NCI-H187 (cell line): ENCODE data around the gene MED8.
"Not testable (repeated sequence)": the region's sequence is repeated elsewhere in the genome, so short reads cannot be mapped to it uniquely, and the experiment has no call there.

Experiments used
- DNase-seq, 2 experiments: peaks; one replicate each; lab custom pipeline; 2025; lab: John Stamatoyannopoulos, UW

Gene MED8

DNA sequence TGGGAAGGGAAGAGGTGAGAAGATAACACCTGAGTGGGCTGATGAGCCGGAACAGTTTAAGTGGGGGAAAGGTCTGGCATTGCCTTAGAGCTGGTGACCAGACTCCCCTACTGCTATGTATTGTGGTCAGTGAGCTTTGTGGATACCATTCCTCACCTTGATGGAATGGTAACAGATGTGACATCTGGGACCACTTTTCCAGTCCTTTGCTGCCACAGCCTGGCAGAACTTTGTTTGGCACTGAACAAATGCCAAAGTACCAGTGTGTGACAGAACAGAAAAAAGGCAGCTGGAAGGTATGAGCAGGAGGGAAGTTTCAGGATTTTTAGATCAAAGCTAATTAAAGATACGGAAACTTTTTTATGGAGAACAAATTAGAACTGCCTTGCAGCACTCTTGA is 6.2 kb downstream of the MED8 start:
- no peak for DNase-seq

DNA sequence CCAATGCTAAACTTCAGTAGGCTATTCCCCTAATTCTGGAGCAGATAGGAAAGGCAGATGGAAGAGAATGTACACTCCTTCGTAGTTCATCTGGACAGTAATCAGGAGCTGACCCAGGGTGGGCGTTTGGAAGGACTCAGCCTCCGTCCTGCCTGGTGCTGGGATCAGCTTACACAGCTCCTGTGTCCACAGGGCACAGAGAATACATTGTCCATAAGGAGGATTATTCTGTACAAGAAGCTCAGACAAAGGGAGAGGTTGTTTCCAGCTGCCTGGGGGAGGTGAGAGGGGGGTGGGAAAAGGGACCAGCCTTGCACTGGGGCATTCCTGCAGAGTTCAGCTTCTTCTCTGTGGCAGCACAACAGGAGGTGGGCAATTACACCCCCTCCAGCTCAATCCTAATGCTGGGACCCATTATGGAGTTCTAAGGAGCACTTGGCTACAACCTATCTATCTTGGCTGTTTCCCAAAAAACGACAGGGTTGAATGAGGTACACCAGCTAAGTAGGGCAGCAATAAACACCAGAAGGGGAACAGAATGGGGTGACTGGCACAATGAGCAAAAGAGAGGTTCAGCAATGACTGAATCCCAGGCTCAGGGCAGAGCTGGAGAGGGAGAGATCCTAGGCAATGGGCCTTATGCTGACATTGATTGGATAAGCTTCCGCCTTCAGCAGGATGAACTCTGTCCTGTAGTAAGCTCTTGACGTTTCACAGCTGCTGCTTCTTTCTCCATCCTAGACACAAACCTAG is 7.4 kb downstream of the MED8 start:
- no peak for DNase-seq

DNA sequence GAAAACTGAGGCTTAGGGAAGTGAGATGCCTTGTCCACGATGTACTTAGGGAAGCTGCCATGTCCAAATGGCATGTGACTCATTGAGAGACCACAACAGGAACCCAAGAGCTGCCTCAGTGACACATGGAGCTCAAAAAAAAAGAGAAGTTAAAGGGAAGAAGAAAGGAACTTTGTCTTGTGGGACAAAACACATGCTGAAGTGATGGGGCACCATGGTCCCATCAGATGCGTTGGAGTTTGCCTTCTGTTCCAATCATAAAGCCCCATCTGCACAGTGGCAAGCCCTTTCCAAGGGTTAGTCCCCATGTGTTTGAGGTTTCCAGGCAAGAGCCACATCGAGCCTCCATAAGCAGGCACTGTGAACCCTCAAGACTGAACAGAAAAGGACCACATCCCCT is 8.0 kb downstream of the MED8 start:
- no peak for DNase-seq

DNA sequence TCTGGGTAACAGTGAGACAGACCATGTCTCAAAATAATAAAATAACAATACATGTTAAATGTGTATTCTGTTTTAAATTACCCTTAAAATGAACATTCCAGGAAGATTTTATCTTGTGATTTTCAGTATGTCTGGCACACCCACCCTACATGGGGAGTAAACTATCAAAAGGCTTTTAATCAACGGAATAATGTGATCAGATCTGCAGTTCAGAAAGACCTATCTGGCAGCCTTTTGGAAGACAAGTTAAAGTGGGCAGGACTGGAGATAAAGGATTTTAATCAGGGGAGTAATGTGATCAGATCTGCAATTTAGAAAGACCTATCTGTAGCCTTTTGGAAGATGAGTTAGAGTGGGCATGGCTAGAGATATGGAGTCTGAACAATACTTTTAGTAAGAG is 10.1 kb downstream of the MED8 start:
- DNase-seq, result no peak

DNA sequence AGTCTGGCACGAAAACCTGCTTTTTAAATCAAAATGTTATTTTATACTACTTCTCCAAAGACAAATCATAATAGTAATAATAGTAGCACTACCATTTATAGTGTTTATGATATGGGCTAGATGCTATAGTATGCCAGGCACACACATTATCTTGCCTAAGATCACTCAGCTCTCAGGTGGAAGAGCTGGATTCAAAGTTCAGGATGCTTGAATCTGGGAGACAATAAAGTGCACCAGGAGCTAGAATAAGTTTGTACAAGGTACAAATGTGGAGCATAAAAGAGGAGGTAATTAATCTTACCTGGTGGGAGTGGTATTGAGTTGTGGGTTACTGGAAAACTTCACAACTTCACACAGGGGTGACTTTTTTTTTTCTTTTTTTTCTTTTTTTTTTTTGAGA is 11.8 kb downstream of the MED8 start:
- no peak for DNase-seq

DNA sequence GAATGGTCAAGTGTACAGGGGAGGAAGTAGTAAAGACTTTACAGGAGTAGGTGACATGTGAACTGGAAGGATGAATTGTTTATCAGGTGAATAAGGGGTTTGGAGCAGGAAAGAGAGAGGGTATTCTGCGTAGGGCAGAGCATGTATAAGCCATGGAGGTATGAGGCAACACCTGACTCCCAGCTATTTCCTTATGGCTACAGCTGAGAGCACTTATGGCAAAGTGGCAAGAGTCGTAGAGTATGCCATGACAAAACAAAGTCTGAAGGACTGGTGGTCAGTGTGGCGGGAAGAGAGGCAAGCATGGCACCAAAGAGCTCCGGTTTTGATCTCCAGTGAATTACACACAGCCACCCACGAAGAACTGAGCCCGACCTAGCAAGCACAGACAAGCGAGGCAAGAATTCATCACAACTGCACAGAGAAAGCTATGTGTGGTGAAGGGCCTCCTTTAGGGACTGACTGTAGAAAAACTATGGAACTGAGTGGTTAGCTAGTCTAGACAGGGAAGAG is 12.8 kb downstream of the MED8 start:
- no peak for DNase-seq

DNA sequence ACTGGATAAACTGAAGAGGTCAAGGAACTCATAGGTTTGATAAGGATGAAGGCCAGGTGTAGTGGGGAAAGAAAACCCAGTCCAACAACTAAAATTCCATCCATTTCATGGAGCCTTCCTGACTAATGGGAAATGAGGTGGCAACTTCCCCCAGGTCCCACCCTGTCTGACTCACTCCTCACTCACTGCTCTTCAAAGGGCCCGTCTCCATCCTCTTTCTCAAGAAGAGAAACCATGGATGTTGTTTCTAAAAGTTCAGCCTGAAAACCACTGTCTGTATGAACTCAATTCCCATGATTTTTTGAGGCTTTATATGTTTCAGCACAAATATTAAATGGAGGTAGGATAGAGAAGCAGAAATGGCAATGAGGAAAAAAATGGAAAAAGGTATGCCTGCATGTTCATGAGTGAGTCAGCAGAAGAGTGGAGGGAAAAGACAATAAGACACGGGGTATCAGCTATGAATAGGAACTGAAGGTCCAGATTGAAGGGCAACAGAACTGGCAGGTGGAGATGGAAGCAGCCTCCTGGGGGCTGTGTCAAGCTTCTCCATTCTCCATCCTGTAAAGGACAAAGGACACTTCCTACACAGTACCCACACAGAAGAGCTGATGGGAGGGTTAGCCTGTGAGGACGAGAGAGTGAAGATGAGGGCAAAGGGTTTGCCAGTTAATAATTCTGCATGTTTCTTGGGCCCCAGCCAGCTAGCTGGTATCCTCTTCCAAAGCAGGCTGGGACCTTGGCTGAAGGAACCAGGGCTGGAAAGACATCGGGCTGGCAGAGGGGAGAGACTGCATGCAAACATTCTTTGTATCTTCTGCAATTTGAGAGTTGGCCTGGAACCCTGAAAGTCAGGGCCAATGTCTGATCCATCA is 16.3 kb downstream of the MED8 start:
- no peak for DNase-seq

DNA sequence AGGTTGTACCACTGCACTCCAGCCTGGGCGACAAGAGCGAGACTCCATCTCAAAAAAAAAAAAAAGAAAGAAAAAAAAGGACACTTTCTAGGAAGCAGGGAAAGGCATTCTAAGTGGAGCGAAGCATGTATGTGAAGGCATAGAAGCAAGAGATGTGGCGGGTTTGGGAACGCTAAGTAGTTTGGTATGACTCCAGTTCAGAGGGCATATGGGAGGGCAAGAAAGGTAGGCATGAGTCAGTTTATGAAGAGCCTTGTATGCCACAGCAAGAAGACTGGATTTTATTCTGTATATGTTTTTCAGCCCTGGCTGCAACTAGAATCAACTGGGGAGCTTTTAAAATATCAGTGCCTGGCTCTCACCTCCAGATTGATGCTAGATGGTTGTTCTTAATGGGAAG is 17.4 kb downstream of the MED8 start:
- no peak for DNase-seq

DNA sequence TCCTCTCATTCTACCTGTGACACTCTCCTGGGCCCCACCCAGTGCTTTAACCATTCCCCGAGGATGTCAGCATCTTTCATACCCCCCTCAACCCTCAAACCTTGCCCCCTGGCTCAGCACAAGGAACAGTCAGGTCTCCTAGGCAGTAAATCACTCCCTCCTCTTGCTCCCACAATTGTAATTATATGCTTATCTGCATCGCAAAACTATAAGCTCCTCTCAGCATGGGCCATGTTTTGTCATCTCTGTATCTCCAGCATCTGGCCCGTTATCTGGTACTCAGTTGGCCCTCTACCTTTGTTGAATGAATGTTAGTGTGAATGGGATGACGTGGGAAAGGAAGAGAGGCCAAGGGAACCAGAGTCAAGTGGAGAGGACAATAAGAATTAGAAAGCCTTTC is 19.0 kb downstream of the MED8 start:
- DNase-seq, result no peak

DNA sequence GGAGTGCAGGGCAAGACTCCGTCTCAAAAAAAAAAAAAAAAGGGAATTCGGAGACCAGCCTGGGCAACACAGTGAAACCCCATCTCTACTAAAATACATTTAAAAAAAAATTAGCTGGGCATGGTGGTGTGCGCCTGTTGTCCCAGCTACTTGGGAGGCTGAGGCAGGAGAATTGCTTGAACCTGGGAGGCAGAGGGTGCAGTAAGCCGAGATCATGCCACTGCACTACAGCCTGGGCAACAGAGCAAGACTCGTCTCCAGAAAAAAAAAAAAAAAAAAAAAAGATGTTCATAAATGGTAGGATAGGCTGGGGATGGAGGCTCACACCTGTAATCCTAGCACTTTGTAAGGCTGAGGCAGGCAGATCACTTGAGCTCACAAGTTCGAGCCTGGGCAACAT is 19.8 kb downstream of the MED8 start:
- DNase-seq, result not testable (repeated sequence)

DNA sequence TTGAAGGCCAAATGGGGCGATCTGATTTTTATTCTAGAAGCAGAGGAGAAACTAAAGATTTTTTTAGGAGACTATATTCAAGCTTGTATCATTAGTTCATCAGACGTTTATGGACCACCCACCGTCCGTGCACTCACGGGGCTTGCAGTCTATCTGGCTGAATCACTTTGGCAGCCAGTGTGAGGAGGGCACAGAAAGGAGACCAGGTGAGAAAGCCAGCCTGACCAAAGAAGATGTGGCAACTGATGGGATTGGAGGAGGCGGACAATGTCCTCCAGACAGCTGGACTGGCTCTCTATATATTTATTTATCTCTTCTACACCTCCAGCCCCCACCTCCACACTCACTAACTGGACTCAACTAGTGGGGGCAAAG is 21.0 kb downstream of the MED8 start:
- no peak for DNase-seq

DNA sequence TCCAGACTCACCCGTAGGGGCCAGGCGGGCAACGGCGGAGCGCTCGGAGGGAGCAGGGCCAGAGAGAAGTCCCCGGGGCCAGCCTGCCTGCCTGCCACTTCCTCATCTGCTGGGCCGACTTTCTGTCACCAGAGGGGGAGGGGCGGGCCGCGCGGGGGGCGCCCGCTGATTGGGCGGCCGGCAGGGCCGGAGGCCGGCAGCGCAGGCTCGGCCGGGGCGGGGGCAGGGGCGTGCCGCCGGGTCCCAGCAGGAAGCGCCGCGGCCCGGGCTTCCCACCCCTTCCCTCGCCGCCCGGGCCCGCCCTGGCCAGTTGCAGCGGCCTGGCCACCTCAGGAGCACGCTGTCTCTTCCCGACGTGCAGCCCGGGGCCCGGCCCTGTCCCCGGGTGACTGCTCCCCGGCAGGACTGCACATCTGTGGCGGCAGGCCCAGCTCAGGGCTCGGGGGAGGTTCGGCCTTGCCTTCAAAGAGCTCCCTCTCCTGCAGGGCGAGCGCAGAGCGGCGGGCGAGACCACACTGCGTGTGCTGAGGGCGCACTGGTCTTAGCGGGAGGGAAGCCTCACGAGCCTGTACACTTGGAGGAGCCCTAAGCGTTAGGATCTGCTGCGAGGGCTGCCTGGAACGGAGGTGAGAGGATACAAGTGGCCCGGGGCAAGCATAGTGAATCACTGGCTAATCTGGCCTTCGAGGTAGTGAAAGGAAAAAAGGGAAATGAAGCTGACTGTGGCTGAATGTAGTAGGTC is 21.5 kb downstream of the MED8 start, which contains the start of gene ELOVL1:
ELOVL1 (minus strand) TSS at position 108 of the 742 bp plus-strand sequence. CDS start 2,402 bp downstream, outside the sequence.
- peak; percentile 75 to 79 for DNase-seq

DNA sequence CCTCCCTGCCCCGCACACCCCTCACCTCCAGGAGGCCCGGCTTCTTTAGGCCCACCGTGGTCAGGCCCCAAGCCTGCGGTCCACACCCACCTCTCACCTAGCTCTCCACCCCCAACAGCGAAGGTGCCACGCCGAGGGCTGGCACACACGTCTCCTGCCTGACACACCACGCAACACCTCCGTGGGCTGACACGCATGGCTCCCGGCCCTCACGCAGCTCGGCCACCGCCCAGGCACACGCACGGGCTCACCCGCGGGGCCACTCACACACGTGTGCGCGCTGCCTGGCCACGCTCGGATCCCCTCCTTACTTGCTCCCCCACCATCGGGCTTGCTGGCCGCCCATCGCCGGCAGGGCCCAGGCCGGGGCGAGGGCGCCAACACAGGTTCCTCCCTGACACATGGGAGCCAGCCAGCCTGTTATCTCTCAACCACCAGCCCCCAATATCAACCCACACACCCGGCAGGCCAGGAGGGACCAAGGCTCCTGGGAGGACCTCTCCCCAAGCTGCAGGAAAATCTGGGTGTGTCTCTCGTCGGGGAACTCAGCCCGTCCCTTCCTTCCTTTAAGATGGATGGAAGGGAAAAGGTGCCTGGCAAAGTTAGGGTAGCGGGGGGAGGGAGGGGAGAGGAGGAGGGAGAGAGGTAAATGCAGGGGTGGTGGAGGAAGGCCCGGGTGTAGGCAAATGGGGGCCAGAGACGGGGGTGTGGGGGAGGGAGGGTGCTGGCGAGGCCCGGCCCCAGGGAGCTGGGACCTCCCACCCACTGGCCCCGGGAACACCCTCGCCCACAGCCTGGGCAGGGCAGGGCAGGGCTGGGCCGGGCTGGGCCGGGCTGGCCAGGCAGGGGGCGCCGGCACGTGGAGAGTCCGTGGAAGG is 22.3 kb downstream of the MED8 start:
- DNase-seq, result no peak

DNA sequence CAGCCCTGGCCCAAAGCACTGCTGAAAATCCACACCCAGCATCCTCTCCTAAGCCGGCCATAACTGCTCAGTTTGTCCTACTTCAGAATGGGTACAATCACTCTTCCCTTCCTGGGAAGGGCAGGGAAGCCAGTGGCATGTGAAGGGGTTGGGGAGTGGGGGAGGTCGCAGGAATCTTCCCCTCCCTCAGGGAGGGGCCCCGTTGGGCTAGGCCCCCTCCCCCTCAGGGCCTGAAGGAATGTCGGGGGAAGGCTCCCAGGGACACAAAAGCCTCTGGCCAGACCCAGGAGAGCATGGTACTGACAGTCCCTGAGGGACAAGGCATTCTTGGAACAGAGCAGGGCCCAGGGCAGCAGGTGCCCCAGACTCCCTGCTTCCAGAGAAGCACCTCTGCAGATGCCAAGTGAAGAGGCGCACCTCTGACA is 23.0 kb downstream of the MED8 start:
- no peak for DNase-seq

DNA sequence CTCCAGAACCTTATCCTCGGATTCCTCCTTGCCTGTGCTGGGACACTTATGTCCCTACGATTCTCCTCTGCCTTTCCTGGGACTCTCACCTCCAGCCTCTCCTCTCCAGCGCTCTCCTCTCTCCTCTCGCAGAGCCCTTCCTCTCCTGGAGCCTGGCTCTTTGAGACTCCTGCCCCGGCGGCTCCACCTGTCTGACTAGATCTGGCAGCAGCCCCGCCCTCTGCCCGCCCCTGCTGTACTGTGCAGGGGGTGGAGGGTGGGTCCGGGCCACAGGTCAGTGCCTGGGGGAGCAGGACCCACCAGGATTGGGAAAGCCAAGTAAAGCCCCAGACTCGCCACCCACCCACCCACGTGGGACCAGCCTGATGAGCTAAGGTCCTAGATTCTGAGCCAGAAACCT is 23.4 kb downstream of the MED8 start:
- no peak for DNase-seq

DNA sequence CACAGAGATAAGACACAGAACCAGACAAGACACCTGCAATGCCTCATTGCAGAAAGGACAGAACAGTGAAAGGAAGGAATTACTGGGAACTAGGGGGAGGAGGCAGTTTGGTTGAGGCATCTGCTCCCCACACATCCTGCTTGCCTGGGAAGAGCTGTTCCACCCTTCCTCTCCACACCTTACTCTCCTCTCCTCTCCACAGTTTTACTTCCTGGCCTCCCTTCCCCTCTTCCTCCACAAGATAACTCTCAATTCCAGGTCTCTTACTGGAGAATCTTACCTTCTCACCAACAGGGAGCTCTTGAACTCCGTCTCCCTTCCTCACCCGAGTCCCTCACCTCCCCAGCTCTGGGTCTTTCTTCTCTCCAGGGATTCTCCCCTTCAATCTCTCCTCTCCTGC is 23.9 kb downstream of the MED8 start:
- DNase-seq, result no peak

DNA sequence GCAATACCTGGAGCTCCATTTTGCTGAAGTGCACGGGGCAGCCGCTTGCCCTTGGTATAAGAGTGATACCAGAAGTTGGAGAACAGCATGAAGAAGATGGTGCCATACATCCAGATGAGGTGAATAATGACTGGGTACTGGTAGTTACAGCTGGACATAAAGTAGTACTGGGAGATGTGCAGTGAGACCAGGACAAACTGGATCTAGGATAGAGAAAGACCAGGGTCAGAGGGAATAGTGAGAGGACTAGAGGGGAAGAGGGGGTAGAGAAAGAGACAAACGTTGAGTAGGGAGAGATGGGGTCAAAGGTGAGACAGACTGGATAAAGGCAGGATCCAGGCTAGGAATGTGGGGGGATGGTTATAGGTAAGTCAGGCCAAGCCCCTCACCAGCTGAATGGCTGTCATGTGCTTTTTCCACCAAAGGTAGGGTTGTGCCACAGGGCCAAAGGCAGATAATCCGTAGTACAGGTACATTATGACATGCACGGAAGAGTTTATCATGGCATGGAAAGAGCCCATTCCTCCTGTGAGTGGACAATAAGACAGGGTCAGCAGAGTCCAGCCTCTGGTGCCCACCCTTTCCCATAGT is 25.6 kb downstream of the MED8 start:
- no peak for DNase-seq

DNA sequence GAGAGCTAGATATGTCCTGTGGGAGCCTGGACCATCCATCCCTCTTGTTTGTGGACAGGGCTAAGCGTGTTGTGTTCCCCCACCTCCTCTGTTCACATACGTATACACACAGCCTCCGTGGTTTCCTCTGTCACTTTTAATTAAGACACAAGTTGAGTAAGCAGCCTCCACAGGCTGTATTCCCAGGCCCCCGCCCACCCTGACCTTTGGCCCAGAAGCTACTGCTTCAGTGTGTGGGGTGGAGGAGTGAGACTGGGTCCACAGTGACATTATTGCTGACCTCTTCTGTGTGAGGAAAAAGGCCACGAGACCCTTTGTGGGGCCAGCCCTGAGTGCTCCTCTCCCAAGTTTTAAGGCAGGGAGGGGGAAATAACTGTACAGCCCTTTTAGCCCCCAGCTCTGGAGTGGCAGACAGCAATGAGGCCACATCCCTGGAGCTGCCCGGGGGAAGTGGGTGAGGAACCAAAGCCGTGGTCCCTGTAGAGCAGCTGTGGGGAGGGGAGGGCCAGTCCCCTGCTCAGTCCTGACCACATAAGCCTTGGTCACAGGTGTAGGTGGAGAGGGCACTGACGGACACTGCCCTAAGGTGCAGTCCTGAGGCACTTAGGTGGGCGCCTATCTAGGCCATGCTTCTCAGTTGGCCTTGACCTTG is 26.2 kb downstream of the MED8 start:
- no peak for DNase-seq

DNA sequence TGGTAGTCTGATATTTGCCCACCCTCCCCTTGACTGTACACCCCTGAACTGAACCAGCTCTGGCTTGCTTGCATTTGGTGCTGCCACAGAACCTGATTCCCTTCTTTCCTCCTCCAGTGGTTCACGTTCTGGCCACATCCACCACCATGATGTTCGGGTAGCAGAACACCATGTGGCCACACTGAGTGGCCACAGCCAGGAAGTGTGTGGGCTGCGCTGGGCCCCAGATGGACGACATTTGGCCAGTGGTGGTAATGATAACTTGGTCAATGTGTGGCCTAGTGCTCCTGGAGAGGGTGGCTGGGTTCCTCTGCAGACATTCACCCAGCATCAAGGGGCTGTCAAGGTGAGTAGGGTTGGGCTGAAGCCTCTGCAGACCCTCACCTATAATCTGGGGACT is 29.0 kb downstream of the MED8 start:
- DNase-seq, result no peak

DNA sequence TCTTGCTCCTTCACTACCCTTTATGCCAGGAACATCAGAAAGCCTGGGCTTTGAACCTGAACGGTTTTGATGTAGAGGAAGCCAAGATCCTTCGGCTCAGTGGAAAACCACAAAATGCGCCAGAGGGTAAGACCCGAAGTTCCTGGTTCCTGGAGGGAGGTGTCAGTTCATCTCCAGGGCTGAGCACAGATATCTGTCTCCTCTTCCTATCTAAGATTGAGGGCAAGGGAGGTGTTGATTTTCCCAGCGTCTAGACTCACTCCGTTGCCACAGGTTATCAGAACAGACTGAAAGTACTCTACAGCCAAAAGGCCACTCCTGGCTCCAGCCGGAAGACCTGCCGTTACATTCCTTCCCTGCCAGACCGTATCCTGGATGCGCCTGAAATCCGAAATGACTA is 29.9 kb downstream of the MED8 start:
- DNase-seq, result no peak
